Astrocyte (in vitro differentiated cells and primary cell): ENCODE measurements around the gene PAIP2B. TPM values are rescaled to one million over a fixed set of nuclear protein-coding genes. Genes with fewer than 3 reads are reported as not detected.

Source experiments
- DNase-seq: peaks from one replicate; pipeline ENCODE4 v3.0.0-alpha.2; 2010; ENCODE audit warnings: low read depth
- FAIRE-seq: peaks from 2 replicates; lab custom pipeline; 2011; peaks lifted over from hg19 to GRCh38; lab: Jason Lieb, UNC
- H2AFZ ChIP-seq: 2 replicates; pipeline ENCODE4 v1.6.0; 2012; ENCODE audit warnings: low read depth, low read length, inconsistent platforms
- H3K27ac ChIP-seq: 2 replicates; pipeline ENCODE4 v1.5.1; 2011; ENCODE audit warnings: low read depth, low read length, inconsistent platforms
- H3K27me3 ChIP-seq: 2 replicates; pipeline ENCODE4 v1.6.0; 2011; ENCODE audit warnings: low read length, inconsistent platforms; ENCODE audit not compliant: insufficient read depth
- H3K36me3 ChIP-seq: 2 replicates; pipeline ENCODE4 v1.5.1; 2011; ENCODE audit warnings: low read length, inconsistent platforms; ENCODE audit not compliant: insufficient read depth
- H3K4me1 ChIP-seq: 2 replicates; pipeline ENCODE4 v1.5.1; 2011; ENCODE audit warnings: low read length, inconsistent platforms; ENCODE audit not compliant: insufficient read depth
- H3K4me2 ChIP-seq: 2 replicates; pipeline ENCODE4 v1.6.0; 2012; ENCODE audit warnings: low read length, inconsistent platforms
- H3K4me3 ChIP-seq: 2 replicates; pipeline ENCODE4 v1.5.1; 2011; ENCODE audit warnings: low read depth, mild to moderate bottlenecking, low read length, inconsistent platforms; ENCODE audit not compliant: insufficient read depth
- H3K79me2 ChIP-seq: 2 replicates; pipeline ENCODE4 v1.6.0; 2012; ENCODE audit warnings: mild to moderate bottlenecking, low read length, inconsistent platforms; ENCODE audit not compliant: insufficient read depth
- H3K9ac ChIP-seq: 2 replicates; pipeline ENCODE4 v1.6.0; 2012; ENCODE audit warnings: mild to moderate bottlenecking, low read length, inconsistent platforms
- H3K9me3 ChIP-seq: 2 replicates; pipeline ENCODE4 v1.5.1; 2012; ENCODE audit warnings: low read depth, mild to moderate bottlenecking, low read length, inconsistent platforms; ENCODE audit not compliant: insufficient read depth
- H4K20me1 ChIP-seq: 2 replicates; pipeline ENCODE4 v1.6.0; 2012; ENCODE audit warnings: low read length, inconsistent platforms; ENCODE audit not compliant: insufficient read depth
- H3K27ac Mint-ChIP-seq: one replicate; pipeline ENCODE4 v1.8.0; 2021; ENCODE audit warnings: mild to moderate bottlenecking, mixed read lengths; ENCODE audit not compliant: unreplicated experiment
- H3K27me3 Mint-ChIP-seq: one replicate; pipeline ENCODE4 v1.8.0; 2021; ENCODE audit warnings: low read depth, mixed read lengths; ENCODE audit not compliant: unreplicated experiment
- H3K36me3 Mint-ChIP-seq: one replicate; pipeline ENCODE4 v1.8.0; 2021; ENCODE audit warnings: low read depth, mixed read lengths; ENCODE audit not compliant: unreplicated experiment
- H3K4me1 Mint-ChIP-seq: one replicate; pipeline ENCODE4 v1.8.0; 2021; ENCODE audit warnings: low read depth, mixed read lengths; ENCODE audit not compliant: unreplicated experiment
- H3K4me3 Mint-ChIP-seq: one replicate; pipeline ENCODE4 v1.8.0; 2021; ENCODE audit warnings: mild to moderate bottlenecking, moderate library complexity, mixed read lengths; ENCODE audit not compliant: unreplicated experiment
- H3K9me3 Mint-ChIP-seq: one replicate; pipeline ENCODE4 v1.8.0; 2021; ENCODE audit warnings: mild to moderate bottlenecking, mixed read lengths; ENCODE audit not compliant: unreplicated experiment
- EZH2 ChIP-seq: IDR thresholded peaks from 2 replicates; pipeline ENCODE4 v1.6.1; 2012; ENCODE audit warnings: mild to moderate bottlenecking, low read length, inconsistent platforms; ENCODE audit not compliant: insufficient read depth
- total RNA-seq: library from RNA; stranded (reverse); gene quantifications from 2 replicates; pipeline ENCODE4 v1.2.1, GENCODE V29; 2021
- TF ChIP-seq, protein P1 (sequence below): IDR thresholded peaks from 2 replicates; pipeline ENCODE4 v1.5.1; 2011; ENCODE audit warnings: low read depth, mild to moderate bottlenecking, inconsistent platforms, low read length, moderate library complexity; ENCODE audit not compliant: insufficient read depth

PAIP2B gene
- total RNA-seq, 1 donor from 2014 or later = 1.7 TPM

DNA sequence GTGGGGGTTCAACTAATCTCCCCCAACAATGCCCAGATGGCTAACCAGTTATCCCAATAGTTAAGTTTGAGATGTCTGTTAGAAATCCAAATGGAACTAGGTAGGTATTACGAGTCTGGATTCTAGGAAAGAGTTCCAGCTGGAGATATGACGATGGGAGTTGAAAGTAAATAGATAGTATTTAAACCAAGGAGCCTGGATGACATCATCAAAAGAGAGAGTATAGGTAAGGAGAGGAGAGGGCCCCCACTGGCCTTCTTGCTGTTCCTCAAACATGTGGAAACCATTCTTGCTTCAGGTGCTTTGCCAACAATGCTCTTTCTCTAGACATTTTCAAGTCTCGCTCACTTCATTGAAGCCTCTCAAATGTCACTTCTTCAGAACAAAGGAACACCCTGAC is 26.0 kb upstream of the PAIP2B start:
- no peak overlapping the region for H3K9ac ChIP-seq
- peaks cover 3% of the 10 kb centered on the region for H3K27me3 ChIP-seq
- no peaks in the 10 kb centered on the region for H4K20me1 ChIP-seq
- no peak for TF ChIP-seq EZH2
- H3K27me3 Mint-ChIP-seq = peaks cover 4% of the 10 kb centered on the region
- no peaks in the 10 kb centered on the region for H3K4me1 ChIP-seq
- no peak overlapping the region for H3K4me3 ChIP-seq
- H3K4me1 Mint-ChIP-seq = no peaks in the 10 kb centered on the region
- H2AFZ ChIP-seq = no peak overlapping the region
- no peaks in the 10 kb centered on the region for H3K36me3 ChIP-seq
- no peak for DNase-seq
- FAIRE-seq = no peak
- peaks cover 7% of the 10 kb centered on the region for H3K9me3 Mint-ChIP-seq
- no peak overlapping the region for H3K4me2 ChIP-seq
- H3K36me3 Mint-ChIP-seq = no peaks in the 10 kb centered on the region
- no peak overlapping the region for H3K27ac Mint-ChIP-seq
- no peak overlapping the region for H3K4me3 Mint-ChIP-seq
- no peaks in the 10 kb centered on the region for H3K9me3 ChIP-seq
- H3K79me2 ChIP-seq = no peaks in the 10 kb centered on the region
- no peak overlapping the region for H3K27ac ChIP-seq

DNA sequence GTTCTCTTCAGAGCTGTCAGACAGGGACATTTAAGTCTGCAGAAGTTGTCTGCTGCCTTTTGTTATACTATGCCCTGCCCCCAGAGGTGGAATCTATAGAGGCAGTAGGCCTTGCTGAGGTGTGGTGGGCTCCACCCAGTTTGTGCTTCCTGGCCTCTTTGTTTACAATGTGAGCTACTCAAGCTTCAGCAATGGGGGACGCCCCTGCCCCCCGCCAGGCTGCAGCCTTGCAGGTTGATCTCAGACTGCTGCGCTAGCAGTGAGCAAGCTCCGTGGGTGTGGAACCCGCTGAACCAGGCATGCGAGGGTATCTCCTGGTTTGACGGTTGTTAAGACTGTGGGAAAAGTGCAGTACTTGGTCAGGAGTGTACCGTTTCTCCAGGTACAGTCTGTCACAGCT is 24.0 kb upstream of the PAIP2B start:
- DNase-seq = no peak
- no peaks in the 10 kb centered on the region for H3K4me1 ChIP-seq
- TF ChIP-seq, protein P1, sequence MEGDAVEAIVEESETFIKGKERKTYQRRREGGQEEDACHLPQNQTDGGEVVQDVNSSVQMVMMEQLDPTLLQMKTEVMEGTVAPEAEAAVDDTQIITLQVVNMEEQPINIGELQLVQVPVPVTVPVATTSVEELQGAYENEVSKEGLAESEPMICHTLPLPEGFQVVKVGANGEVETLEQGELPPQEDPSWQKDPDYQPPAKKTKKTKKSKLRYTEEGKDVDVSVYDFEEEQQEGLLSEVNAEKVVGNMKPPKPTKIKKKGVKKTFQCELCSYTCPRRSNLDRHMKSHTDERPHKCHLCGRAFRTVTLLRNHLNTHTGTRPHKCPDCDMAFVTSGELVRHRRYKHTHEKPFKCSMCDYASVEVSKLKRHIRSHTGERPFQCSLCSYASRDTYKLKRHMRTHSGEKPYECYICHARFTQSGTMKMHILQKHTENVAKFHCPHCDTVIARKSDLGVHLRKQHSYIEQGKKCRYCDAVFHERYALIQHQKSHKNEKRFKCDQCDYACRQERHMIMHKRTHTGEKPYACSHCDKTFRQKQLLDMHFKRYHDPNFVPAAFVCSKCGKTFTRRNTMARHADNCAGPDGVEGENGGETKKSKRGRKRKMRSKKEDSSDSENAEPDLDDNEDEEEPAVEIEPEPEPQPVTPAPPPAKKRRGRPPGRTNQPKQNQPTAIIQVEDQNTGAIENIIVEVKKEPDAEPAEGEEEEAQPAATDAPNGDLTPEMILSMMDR = no peak
- no peak for TF ChIP-seq EZH2
- no peak overlapping the region for H2AFZ ChIP-seq
- H3K27me3 Mint-ChIP-seq = peaks cover 8% of the 10 kb centered on the region
- no peak for FAIRE-seq
- H3K9ac ChIP-seq = no peak overlapping the region
- H3K27me3 ChIP-seq = peaks cover 3% of the 10 kb centered on the region
- no peaks in the 10 kb centered on the region for H3K36me3 Mint-ChIP-seq
- no peak overlapping the region for H3K4me2 ChIP-seq
- no peaks in the 10 kb centered on the region for H3K79me2 ChIP-seq
- H3K27ac ChIP-seq = no peak overlapping the region
- no peak overlapping the region for H3K4me3 Mint-ChIP-seq
- no peaks in the 10 kb centered on the region for H4K20me1 ChIP-seq
- no peaks in the 10 kb centered on the region for H3K36me3 ChIP-seq
- no peaks in the 10 kb centered on the region for H3K9me3 ChIP-seq
- no peak overlapping the region for H3K4me3 ChIP-seq
- no peak overlapping the region for H3K27ac Mint-ChIP-seq
- H3K9me3 Mint-ChIP-seq = peaks cover 9% of the 10 kb centered on the region
- no peaks in the 10 kb centered on the region for H3K4me1 Mint-ChIP-seq

DNA sequence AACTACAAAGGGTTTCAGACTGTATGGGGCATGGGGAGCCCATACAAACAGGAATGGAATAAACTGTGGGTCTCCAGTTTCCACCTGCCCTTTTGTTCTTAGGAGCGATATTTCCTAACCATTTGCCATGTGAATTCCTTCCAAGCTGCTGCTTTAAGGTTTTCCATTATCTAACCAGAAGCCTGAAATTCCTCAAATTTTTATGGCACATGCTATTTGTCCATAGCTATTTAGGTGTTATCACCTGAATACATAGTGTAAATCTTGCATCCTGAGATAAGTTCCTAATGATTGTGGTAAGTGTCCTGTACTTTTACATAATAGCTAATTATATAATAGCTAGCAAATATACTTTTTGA is 17.4 kb upstream of the PAIP2B start:
- Histone ChIP-seq H3K4me2 (no peak overlapping the region), H2AFZ (no peak overlapping the region), H3K9ac (no peak overlapping the region), H3K36me3 (no peaks in the 10 kb centered on the region), H4K20me1 (no peaks in the 10 kb centered on the region), H3K27me3 (peaks cover 17% of the 10 kb centered on the region), H3K27ac (no peak overlapping the region), H3K79me2 (no peaks in the 10 kb centered on the region), H3K9me3 (no peaks in the 10 kb centered on the region), H3K4me1 (no peaks in the 10 kb centered on the region), H3K4me3 (no peak overlapping the region)
- TF ChIP-seq, protein P1 = no peak
- H3K27me3 Mint-ChIP-seq = peaks cover 12% of the 10 kb centered on the region
- DNase-seq (no peak), FAIRE-seq (no peak)
- no peak overlapping the region for H3K4me3 Mint-ChIP-seq
- H3K36me3 Mint-ChIP-seq = no peaks in the 10 kb centered on the region
- peaks cover 6% of the 10 kb centered on the region for H3K9me3 Mint-ChIP-seq
- no peak overlapping the region for H3K27ac Mint-ChIP-seq
- H3K4me1 Mint-ChIP-seq = peaks cover 10% of the 10 kb centered on the region
